Measurements from ENCODE around the gene REM1. TPM values are rescaled to one million over a fixed set of nuclear protein-coding genes. Genes with fewer than 3 reads are reported as not detected.
"Not testable (repeated sequence)": the region's sequence is repeated elsewhere in the genome, so short reads cannot be mapped to it uniquely, and the experiment has no call there.

The REM1 gene
- total RNA-seq, 1 donor from 2014 or later = not detected

DNA sequence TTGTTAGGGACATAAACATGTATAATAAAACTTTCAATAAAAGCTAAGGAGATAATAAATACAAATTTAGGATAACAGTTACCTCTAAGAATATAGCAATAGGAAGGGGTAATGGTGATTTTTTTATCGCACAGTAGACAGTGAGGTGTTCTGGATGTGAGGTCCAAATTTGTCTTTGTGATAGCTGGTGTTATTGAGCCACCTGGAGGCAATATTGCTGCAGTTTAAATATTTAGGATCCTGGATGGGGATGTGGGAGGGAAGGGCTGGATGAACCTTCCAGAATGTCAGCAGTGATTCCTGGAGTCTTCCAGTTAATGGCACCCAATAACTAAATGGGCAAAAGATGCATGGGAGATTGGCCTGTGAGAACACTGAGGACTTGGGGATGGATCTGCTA is 20.7 kb upstream of the REM1 start:
- Mint-ChIP-seq H3K27me3 (ENCODE audit: unreplicated experiment) (peaks cover 8% of the 10 kb centered on the region), H3K4me3 (ENCODE audit: unreplicated experiment) (no peak overlapping the region), H3K9me3 (ENCODE audit: unreplicated experiment) (no peaks in the 10 kb centered on the region), H3K36me3 (ENCODE audit: unreplicated experiment) (no peaks in the 10 kb centered on the region), H3K27ac (ENCODE audit: unreplicated experiment) (no peak overlapping the region), H3K4me1 (ENCODE audit: unreplicated experiment) (no peaks in the 10 kb centered on the region)
- no peak for DNase-seq (ENCODE audit: extremely low spot score, unreplicated experiment)
- no peak for TF ChIP-seq CTCF (IDR thresholded peaks at IDR 0.05)

DNA sequence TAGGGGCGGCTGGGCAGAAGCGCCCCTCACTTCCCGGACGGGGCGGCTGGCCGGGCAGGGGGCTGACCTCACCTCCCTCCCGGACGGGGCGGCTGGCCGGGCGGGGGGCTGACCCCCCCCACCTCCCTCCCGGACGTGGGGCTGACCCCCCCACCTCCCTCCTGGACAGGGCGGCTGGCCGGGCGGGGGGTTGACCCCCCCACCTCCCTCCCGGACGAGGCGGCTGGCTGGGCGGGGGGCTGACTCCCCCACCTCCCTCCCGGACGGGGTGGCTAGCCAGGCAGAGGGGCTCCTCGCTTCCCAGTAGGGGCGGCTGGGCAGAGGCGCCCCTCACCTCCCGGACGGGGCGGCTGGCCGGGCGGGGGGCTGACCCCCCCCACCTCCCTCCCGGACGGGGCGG is 4.1 kb upstream of the REM1 start:
- H3K9me3 Mint-ChIP-seq (ENCODE audit: unreplicated experiment); H3K4me3 Mint-ChIP-seq (ENCODE audit: unreplicated experiment); H3K4me1 Mint-ChIP-seq (ENCODE audit: unreplicated experiment); H3K27me3 Mint-ChIP-seq (ENCODE audit: unreplicated experiment); DNase-seq (ENCODE audit: extremely low spot score, unreplicated experiment); H3K36me3 Mint-ChIP-seq (ENCODE audit: unreplicated experiment); H3K27ac Mint-ChIP-seq (ENCODE audit: unreplicated experiment): not testable (repeated sequence)

GRCh38 chr20:31472395-31473330 is 2.4 kb upstream of the REM1 start:
- peaks cover 2% of the 10 kb centered on the region for H3K27me3 Mint-ChIP-seq (ENCODE audit: unreplicated experiment)
- H3K9me3 Mint-ChIP-seq (ENCODE audit: unreplicated experiment) = no peaks in the 10 kb centered on the region
- no peaks in the 10 kb centered on the region for H3K36me3 Mint-ChIP-seq (ENCODE audit: unreplicated experiment)
- H3K4me3 Mint-ChIP-seq (ENCODE audit: unreplicated experiment) = no peak overlapping the region
- no peak overlapping the region for H3K27ac Mint-ChIP-seq (ENCODE audit: unreplicated experiment)
- DNase-seq (ENCODE audit: extremely low spot score, unreplicated experiment) = no peak
- no peaks in the 10 kb centered on the region for H3K4me1 Mint-ChIP-seq (ENCODE audit: unreplicated experiment)
- no peak for TF ChIP-seq CTCF (IDR thresholded peaks at IDR 0.05)

DNA sequence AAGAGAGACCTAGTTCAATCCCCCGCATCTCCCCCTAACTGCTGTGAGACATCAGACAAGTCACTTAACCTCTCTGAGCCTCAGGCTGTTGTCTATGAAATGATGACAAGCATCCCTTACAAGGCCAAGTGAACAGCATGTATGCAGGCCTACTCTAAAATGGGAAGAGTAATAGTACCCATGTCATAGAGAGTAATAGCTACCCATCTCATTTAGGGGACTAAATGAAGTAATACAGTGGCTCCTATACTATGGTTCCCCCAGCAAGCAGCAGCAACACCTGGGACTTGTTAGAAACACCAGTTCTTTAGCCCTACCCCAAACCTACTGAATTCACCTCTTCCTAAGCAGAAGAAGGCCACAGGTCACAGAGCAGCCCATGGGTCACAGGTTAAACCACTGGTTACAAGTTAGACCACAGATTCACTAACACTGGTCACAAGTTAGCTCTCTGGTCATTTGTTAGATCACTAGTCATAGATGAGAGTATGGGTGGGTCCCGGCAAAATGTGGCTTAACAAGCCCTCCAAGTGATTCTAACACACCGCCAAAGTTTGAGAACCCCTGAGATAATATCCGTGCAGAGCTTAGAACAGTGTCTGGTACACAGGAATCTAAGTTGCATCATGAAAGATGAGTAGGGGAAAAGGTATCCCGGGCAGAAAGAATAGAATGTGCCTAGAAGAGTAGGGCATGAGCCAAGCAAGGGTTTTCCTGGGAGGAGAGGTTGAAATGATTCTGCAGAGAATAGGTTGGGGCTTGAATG is 1.6 kb upstream of the REM1 start:
- no peaks in the 10 kb centered on the region for H3K9me3 Mint-ChIP-seq (ENCODE audit: unreplicated experiment)
- H3K4me1 Mint-ChIP-seq (ENCODE audit: unreplicated experiment) = no peaks in the 10 kb centered on the region
- no peaks in the 10 kb centered on the region for H3K36me3 Mint-ChIP-seq (ENCODE audit: unreplicated experiment)
- no peak for TF ChIP-seq CTCF (IDR thresholded peaks at IDR 0.05)
- no peak for DNase-seq (ENCODE audit: extremely low spot score, unreplicated experiment)
- no peak overlapping the region for H3K4me3 Mint-ChIP-seq (ENCODE audit: unreplicated experiment)
- no peak overlapping the region for H3K27ac Mint-ChIP-seq (ENCODE audit: unreplicated experiment)
- peaks cover 7% of the 10 kb centered on the region for H3K27me3 Mint-ChIP-seq (ENCODE audit: unreplicated experiment)

GRCh38 chr20:31474097-31474436 is 1.0 kb upstream of the REM1 start:
- TF ChIP-seq CTCF (IDR thresholded peaks at IDR 0.05) = no peak
- Mint-ChIP-seq H3K4me1 (ENCODE audit: unreplicated experiment) (no peaks in the 10 kb centered on the region), H3K27ac (ENCODE audit: unreplicated experiment) (no peak overlapping the region), H3K9me3 (ENCODE audit: unreplicated experiment) (no peaks in the 10 kb centered on the region), H3K4me3 (ENCODE audit: unreplicated experiment) (no peak overlapping the region), H3K27me3 (ENCODE audit: unreplicated experiment) (peaks cover 7% of the 10 kb centered on the region), H3K36me3 (ENCODE audit: unreplicated experiment) (no peaks in the 10 kb centered on the region)
- no peak for DNase-seq (ENCODE audit: extremely low spot score, unreplicated experiment)

Data from osteocyte (in vitro differentiated cells).